Measurements from ENCODE around the gene RPL39L.

DNA sequence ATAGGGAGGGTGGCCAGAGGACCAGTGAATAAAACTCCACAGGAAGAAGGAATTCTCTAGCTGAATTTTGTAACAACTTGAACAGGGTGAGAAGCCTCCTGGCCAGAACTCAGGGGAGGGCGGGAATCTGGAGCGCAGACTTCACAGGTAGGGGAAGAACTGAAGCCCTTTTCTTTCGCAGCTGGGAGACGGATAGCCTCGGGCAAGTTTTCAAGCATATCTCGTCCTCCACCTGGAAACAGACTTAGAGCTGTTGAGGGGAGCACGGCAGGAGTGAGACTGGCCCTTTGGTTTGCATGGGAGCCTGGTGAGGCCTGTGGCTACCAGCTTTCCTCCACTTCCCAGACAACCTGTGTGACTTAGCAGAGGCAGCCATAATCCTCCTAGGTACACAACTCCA is 10.9 kb upstream of the RPL39L start:
- TF ChIP-seq, protein P1, sequence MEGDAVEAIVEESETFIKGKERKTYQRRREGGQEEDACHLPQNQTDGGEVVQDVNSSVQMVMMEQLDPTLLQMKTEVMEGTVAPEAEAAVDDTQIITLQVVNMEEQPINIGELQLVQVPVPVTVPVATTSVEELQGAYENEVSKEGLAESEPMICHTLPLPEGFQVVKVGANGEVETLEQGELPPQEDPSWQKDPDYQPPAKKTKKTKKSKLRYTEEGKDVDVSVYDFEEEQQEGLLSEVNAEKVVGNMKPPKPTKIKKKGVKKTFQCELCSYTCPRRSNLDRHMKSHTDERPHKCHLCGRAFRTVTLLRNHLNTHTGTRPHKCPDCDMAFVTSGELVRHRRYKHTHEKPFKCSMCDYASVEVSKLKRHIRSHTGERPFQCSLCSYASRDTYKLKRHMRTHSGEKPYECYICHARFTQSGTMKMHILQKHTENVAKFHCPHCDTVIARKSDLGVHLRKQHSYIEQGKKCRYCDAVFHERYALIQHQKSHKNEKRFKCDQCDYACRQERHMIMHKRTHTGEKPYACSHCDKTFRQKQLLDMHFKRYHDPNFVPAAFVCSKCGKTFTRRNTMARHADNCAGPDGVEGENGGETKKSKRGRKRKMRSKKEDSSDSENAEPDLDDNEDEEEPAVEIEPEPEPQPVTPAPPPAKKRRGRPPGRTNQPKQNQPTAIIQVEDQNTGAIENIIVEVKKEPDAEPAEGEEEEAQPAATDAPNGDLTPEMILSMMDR (IDR thresholded peaks at IDR 0.05; ENCODE audit: borderline replicate concordance, extremely low read depth, low read length, poor library complexity, severe bottlenecking) = no peak
- no peak for TF ChIP-seq EZH2 (IDR thresholded peaks at IDR 0.05; ENCODE audit: borderline replicate concordance, low read depth, low read length, severe bottlenecking)
